Endodermal cell (in vitro differentiated cells): Measurements from ENCODE around the gene INPP4B. TPM values are rescaled to one million over a fixed set of nuclear protein-coding genes. Genes with fewer than 3 reads are reported as not detected.

Experiments used
- DNase-seq: peaks from one replicate; pipeline ENCODE4 v3.0.0-alpha.2; 2017
- H3K27ac ChIP-seq: 2 replicates; pipeline ENCODE4 v1.5.1; 2013; ENCODE audit warnings: mild to moderate bottlenecking, low read depth, low read length, moderate library complexity
- H3K27me3 ChIP-seq: 2 replicates; pipeline ENCODE4 v1.6.1; 2013; ENCODE audit warnings: mild to moderate bottlenecking, low read length, moderate library complexity; ENCODE audit not compliant: insufficient read depth, control insufficient read depth, poor library complexity, severe bottlenecking
- H3K36me3 ChIP-seq: 2 replicates; pipeline ENCODE4 v1.7.0; 2013; ENCODE audit warnings: mild to moderate bottlenecking, low read length, moderate library complexity; ENCODE audit not compliant: control insufficient read depth, insufficient read depth
- H3K4me1 ChIP-seq: one replicate; pipeline ENCODE4 v1.7.0; 2013; ENCODE audit warnings: low read length; ENCODE audit not compliant: control insufficient read depth, insufficient read depth
- H3K4me3 ChIP-seq: 2 replicates; pipeline ENCODE4 v1.5.1; 2013; ENCODE audit warnings: mild to moderate bottlenecking, low read length, moderate library complexity
- H3K9ac ChIP-seq: 2 replicates; pipeline ENCODE4 v1.6.1; 2013; ENCODE audit warnings: mild to moderate bottlenecking, low read length, moderate library complexity; ENCODE audit not compliant: poor library complexity, severe bottlenecking; ENCODE audit errors: extremely low read depth
- H3K9me3 ChIP-seq: 2 replicates; pipeline ENCODE4 v1.6.1; 2013; ENCODE audit warnings: mild to moderate bottlenecking, low read length, moderate library complexity; ENCODE audit not compliant: control insufficient read depth
- H3K27ac Mint-ChIP-seq: 2 replicates; pipeline ENCODE4 v1.8.0; 2020; ENCODE audit warnings: mixed read lengths
- H3K27me3 Mint-ChIP-seq: 2 replicates; pipeline ENCODE4 v1.8.0; 2021; ENCODE audit warnings: mild to moderate bottlenecking, mixed read lengths; ENCODE audit not compliant: insufficient read depth
- H3K36me3 Mint-ChIP-seq: 2 replicates; pipeline ENCODE4 v1.8.0; 2020; ENCODE audit warnings: low read depth, mixed read lengths
- H3K4me1 Mint-ChIP-seq: 2 replicates; pipeline ENCODE4 v1.8.0; 2020; ENCODE audit warnings: mixed read lengths
- H3K4me3 Mint-ChIP-seq: 2 replicates; pipeline ENCODE4 v1.8.0; 2020; ENCODE audit warnings: mild to moderate bottlenecking, moderate library complexity, mixed read lengths
- H3K9me3 Mint-ChIP-seq: 2 replicates; pipeline ENCODE4 v1.8.0; 2020; ENCODE audit warnings: mild to moderate bottlenecking, mixed read lengths
- CTCF ChIP-seq: fragments of 200-600 bp; sonication (generic); conservative IDR thresholded peaks from 2 replicates; pipeline ENCODE4 v1.5.0; 2021; ENCODE audit warnings: antibody characterized with exemption, mild to moderate bottlenecking
- WGBS, 2 experiments: methylation state at CpG; one replicate each; pipeline versions ENCODE4 v1.1.5 to v1.1.7; 2013; ENCODE audit warnings: missing lambda C conversion rate in 2 of 2, mixed read lengths in 1 of 2; ENCODE audit not compliant: insufficient coverage in 1 of 2, insufficient read length in 1 of 2; 5-methylcytosine and 5-hydroxymethylcytosine counted together
- total RNA-seq, 2 donors: library from RNA; stranded (reverse); fragmentation: NEBNext Ultra II Directional in 1 of 2; extraction: Animal tissue kit (Norgen Biotek cat#: 25700) in 1 of 2; gene quantifications; 2 replicates in 1 of 2; 3 replicates in 1 of 2; pipeline ENCODE4 v1.2.1, GENCODE V29; 2021

INPP4B gene
- total RNA-seq, 2 donors from 2014 or later: 0.64 to 0.66 TPM

DNA sequence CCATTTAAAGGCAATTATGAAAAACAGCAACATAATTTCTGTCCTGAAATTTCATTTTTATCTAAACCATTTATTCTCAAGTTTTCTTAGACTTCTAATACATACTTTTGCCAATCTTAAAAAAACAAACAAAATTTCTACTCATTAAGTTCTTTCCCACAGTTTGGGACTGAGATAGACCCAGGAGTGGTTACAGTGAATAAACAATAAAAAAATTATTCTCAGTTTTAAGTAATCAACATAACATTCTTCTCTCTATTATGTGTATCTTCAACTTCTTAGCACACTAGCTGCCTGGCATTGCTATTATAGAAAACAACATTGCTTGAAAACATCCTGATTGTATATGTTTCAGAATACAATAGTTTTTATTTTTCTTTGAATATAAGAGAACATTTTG is 676.9 kb downstream of the INPP4B start:
- H3K4me3 Mint-ChIP-seq: no peak overlapping the region
- Histone ChIP-seq H3K9ac (no peak overlapping the region), H3K4me1 (no peaks in the 10 kb centered on the region), H3K27me3 (no peaks in the 10 kb centered on the region), H3K27ac (no peak overlapping the region), H3K9me3 (no peaks in the 10 kb centered on the region), H3K36me3 (no peaks in the 10 kb centered on the region), H3K4me3 (no peak overlapping the region)
- TF ChIP-seq CTCF: no peak
- no peaks in the 10 kb centered on the region for H3K9me3 Mint-ChIP-seq
- no peaks in the 10 kb centered on the region for H3K4me1 Mint-ChIP-seq
- H3K27me3 Mint-ChIP-seq: no peaks in the 10 kb centered on the region
- no peaks in the 10 kb centered on the region for H3K36me3 Mint-ChIP-seq
- no peak overlapping the region for H3K27ac Mint-ChIP-seq
- no peak for DNase-seq

- no peaks in the 10 kb centered on the region for H3K4me1 ChIP-seq
- Mint-ChIP-seq H3K27ac (no peak overlapping the region), H3K27me3 (no peaks in the 10 kb centered on the region), H3K36me3 (no peaks in the 10 kb centered on the region), H3K4me3 (no peak overlapping the region), H3K4me1 (no peaks in the 10 kb centered on the region), H3K9me3 (no peaks in the 10 kb centered on the region)
- no peaks in the 10 kb centered on the region for H3K9me3 ChIP-seq
- H3K9ac ChIP-seq: no peak overlapping the region
- H3K4me3 ChIP-seq: no peak overlapping the region
- no peak for TF ChIP-seq CTCF
- DNase-seq: no peak
- no peaks in the 10 kb centered on the region for H3K36me3 ChIP-seq
- 91 to 94% methylated on average over 2 of the region's 2 CpGs for WGBS, 2 experiments
- H3K27ac ChIP-seq: no peak overlapping the region
- H3K27me3 ChIP-seq: no peaks in the 10 kb centered on the region
Measured at GRCh38 chr4:142168181-142168580, 677.9 kb downstream of the INPP4B start.

GRCh38 chr4:142164767-142165500 is 681.2 kb downstream of the INPP4B start:
- no peak for DNase-seq
- Mint-ChIP-seq H3K9me3 (no peaks in the 10 kb centered on the region), H3K4me3 (no peak overlapping the region), H3K27ac (no peak overlapping the region), H3K27me3 (no peaks in the 10 kb centered on the region), H3K36me3 (no peaks in the 10 kb centered on the region), H3K4me1 (no peaks in the 10 kb centered on the region)
- Histone ChIP-seq H3K27ac (no peak overlapping the region), H3K27me3 (no peaks in the 10 kb centered on the region), H3K9ac (no peak overlapping the region), H3K4me1 (no peaks in the 10 kb centered on the region), H3K4me3 (no peak overlapping the region), H3K36me3 (no peaks in the 10 kb centered on the region), H3K9me3 (no peaks in the 10 kb centered on the region)
- WGBS, 2 experiments: 67 to 87% methylated on average over 1 to 4 of the region's 4 CpGs
- no peak for TF ChIP-seq CTCF
